HG02610 (cell line): ENCODE data around the gene TNFRSF6B.

Experiments
- ATAC-seq: cut with Tn5 transposase; IDR thresholded peaks from one replicate; pipeline ENCODE4 v1.9.1; 2021; ENCODE audit warnings: mild to moderate bottlenecking, moderate library complexity; ENCODE audit not compliant: unreplicated experiment

The TNFRSF6B gene

GRCh38 chr20:63734946-63735858, 38.8 kb downstream of the TNFRSF6B start:
- ATAC-seq = no peak

GRCh38 chr20:63735859-63736718, 39.6 kb downstream of the TNFRSF6B start, which contains the start of gene LIME1:
LIME1 (plus strand) TSS chr20:63736664; CDS start chr20:63737550, 886 bp downstream.
- ATAC-seq = no peak

- no peak for ATAC-seq
Observed at GRCh38 chr20:63736893-63737694, 40.6 kb downstream of the TNFRSF6B start.

- ATAC-seq = no peak
Observed at GRCh38 chr20:63737695-63737944, 41.2 kb downstream of the TNFRSF6B start.

GRCh38 chr20:63737945-63738686, 41.7 kb downstream of the TNFRSF6B start:
- no peak for ATAC-seq

GRCh38 chr20:63738687-63739129, 42.3 kb downstream of the TNFRSF6B start:
- no peak for ATAC-seq

GRCh38 chr20:63739130-63740069, 42.9 kb downstream of the TNFRSF6B start, which contains the start of gene SLC2A4RG:
SLC2A4RG (plus strand) TSS chr20:63739776; CDS start chr20:63739913, 137 bp downstream.
- ATAC-seq = peak; percentile 48

GRCh38 chr20:63740070-63740626, 43.7 kb downstream of the TNFRSF6B start:
- peak; percentile 20 for ATAC-seq

GRCh38 chr20:63740627-63741353, 44.3 kb downstream of the TNFRSF6B start:
- ATAC-seq = no peak

- ATAC-seq = no peak
Observed at GRCh38 chr20:63741354-63741675, 44.9 kb downstream of the TNFRSF6B start.

GRCh38 chr20:63741676-63742380, 45.4 kb downstream of the TNFRSF6B start:
- no peak for ATAC-seq

- ATAC-seq = no peak
Observed at GRCh38 chr20:63742381-63743024, 46.1 kb downstream of the TNFRSF6B start.

- no peak for ATAC-seq
Observed at GRCh38 chr20:63743210-63743970, 46.9 kb downstream of the TNFRSF6B start.

GRCh38 chr20:63744158-63744557, 47.7 kb downstream of the TNFRSF6B start:
- ATAC-seq = no peak

GRCh38 chr20:63744574-63745423, 48.3 kb downstream of the TNFRSF6B start:
- ATAC-seq = no peak
